Measurements from ENCODE around the gene GNAS. TPM values are rescaled to one million over a fixed set of nuclear protein-coding genes. Genes with fewer than 3 reads are reported as not detected.

Gene GNAS
- total RNA-seq (1,000 to 10,000 TPM; 1,348 to 2,208 (median 1,783) TPM), polyA plus RNA-seq (1,000 to 10,000 TPM; 1,614 to 5,181 TPM)
- long read RNA-seq, donor 1, transcript GNAS-207 (13 exons, 1,975 nt): minor isoform, 106 of 2,281 reads
- long read RNA-seq, donor 1, transcript GNAS-210 (13 exons, 1,972 nt): major isoform, 797 of 2,281 reads
- long read RNA-seq, donor 1, transcript GNAS-201 (12 exons, 1,866 nt): minor isoform, 419 of 2,281 reads
- long read RNA-seq, donor 1, transcript GNAS-211 (12 exons, 1,931 nt): minor isoform, 768 of 2,281 reads
- long read RNA-seq, donor 1, partial matches to known transcripts: 70 of 2,281 reads
- long read RNA-seq, donor 1, other reads (novel, unspliced or antisense): 62 of 2,281 reads
- long read RNA-seq, donor 2, transcript GNAS-201 (12 exons, 1,866 nt): minor isoform, 474 of 2,980 reads
- long read RNA-seq, donor 2, transcript GNAS-211 (12 exons, 1,931 nt): minor isoform, 924 of 2,980 reads
- long read RNA-seq, donor 2, transcript GNAS-207 (13 exons, 1,975 nt): minor isoform, 129 of 2,980 reads
- long read RNA-seq, donor 2, transcript GNAS-210 (13 exons, 1,972 nt): major isoform, 1,194 of 2,980 reads
- long read RNA-seq, donor 2, partial matches to known transcripts: 94 of 2,980 reads
- long read RNA-seq, donor 2, other reads (novel, unspliced or antisense): 79 of 2,980 reads
- long read RNA-seq, donor 3, transcript GNAS-231 (2 exons, 493 nt): minor isoform, 51 of 398 reads
- long read RNA-seq, donor 3, transcript GNAS-201 (12 exons, 1,866 nt): minor isoform, 40 of 398 reads
- long read RNA-seq, donor 3, transcript GNAS-210 (13 exons, 1,972 nt): major isoform, 119 of 398 reads
- long read RNA-seq, donor 3, transcript GNAS-211 (12 exons, 1,931 nt): minor isoform, 50 of 398 reads
- long read RNA-seq, donor 3, partial matches to known transcripts: 64 of 398 reads
- long read RNA-seq, donor 3, other reads (novel, unspliced or antisense): 28 of 398 reads

GRCh38 chr20:58852543-58853271, at the start of gene GNAS:
Gene GNAS, plus strand, starts transcription at chr20:58852716.
- peak; percentile 45 to 76 (median 68) for ATAC-seq
- peak; percentile 48 to 75 (median 64) for TF ChIP-seq CTCF (IDR thresholded peaks at IDR 0.05)

GRCh38 chr20:58803533-58803932, 49.0 kb upstream of the GNAS start:
- Histone ChIP-seq H3K9me3 (no peaks in the 10 kb centered on the region), H3K27ac (no peak overlapping the region), H3K4me3 (no peak overlapping the region), H3K27me3 (peaks cover 0 to 60% (median 26%) of the 10 kb centered on the region in 7 donors), H3K36me3 (no peaks in the 10 kb centered on the region), H3K4me1 (no peaks in the 10 kb centered on the region)
- intact Hi-C loops (cut with DNase I): no loop called here
- no peak for TF ChIP-seq CTCF (IDR thresholded peaks at IDR 0.05)
- ATAC-seq: no peak
- 89% methylated on average over 18 of the region's 18 CpGs for WGBS, 2 donors
- DNase-seq: no peak

More at GRCh38 chr20:58852543-58853271, at the start of gene GNAS:
- Histone ChIP-seq H3K4me1 (peaks cover 0 to 35% (median 19%) of the 10 kb centered on the region in 9 donors), H3K9me3 (no peaks in the 10 kb centered on the region), H3K27ac (no peak within 1 kb of the TSS), H3K4me3 (peak within 1 kb of the TSS; percentile 28 to 64 (median 54)), H3K27me3 (peaks cover 4 to 94% (median 76%) of the 10 kb centered on the region in 7 donors), H3K36me3 (no peaks in the 10 kb centered on the region)
- DNase-seq: peak; percentile 55 to 69
- intact Hi-C loops (cut with DNase I): loop anchor here in 4 of 10 donors (5.0 to 10.0 kb wide), 5 partner anchors 198 to 618 kb away; partner anchors contain the start of gene STX16 (in 2 of the 4)
- 27% methylated on average over 35 of the region's 35 CpGs for WGBS, 2 donors

- Histone ChIP-seq H3K9me3 (no peaks in the 10 kb centered on the region), H3K27ac (no peak overlapping the region), H3K36me3 (no peaks in the 10 kb centered on the region), H3K27me3 (peaks cover 0 to 78% (median 43%) of the 10 kb centered on the region in 7 donors), H3K4me1 (no peaks in the 10 kb centered on the region), H3K4me3 (no peak overlapping the region)
- DNase-seq: no peak
- no peak for TF ChIP-seq CTCF (IDR thresholded peaks at IDR 0.05)
- ATAC-seq: no peak
- intact Hi-C loops (cut with DNase I): no loop called here
- WGBS, 2 donors: 86 to 89% methylated on average over 11 of the region's 11 CpGs
These were observed 44.7 kb upstream of the GNAS start for GRCh38 chr20:58807801-58808200.

Measured in heart right ventricle (tissue), 16 donors.